Measurements from ENCODE around the gene MAD1L1. TPM values are rescaled to one million over a fixed set of nuclear protein-coding genes. Genes with fewer than 3 reads are reported as not detected.

The MAD1L1 gene
- total and polyA plus RNA-seq, 10 donors = 47.3 to 118 (median 68.2) TPM

GRCh38 chr7:1914321-1914720 lies 318.4 kb downstream of the MAD1L1 start:
- 76 to 89% (median 79%) methylated on average over 21 of the region's 21 CpGs for WGBS, 5 donors
- no peak overlapping the region for H3K4me3 ChIP-seq
- intact Hi-C loops (cut with DNase I; ENCODE audit: low total_unique reads) = no loop called here
- H3K36me3 ChIP-seq = peaks cover 0 to 64% (median under 1%) of the 10 kb centered on the region in 6 donors
- H3K9me3 ChIP-seq = no peaks in the 10 kb centered on the region
- DNase-seq = peak; percentile 50
- H3K4me1 ChIP-seq = peaks cover 2 to 90% (median 34%) of the 10 kb centered on the region in 6 donors
- TF ChIP-seq POLR2AphosphoS5 (IDR thresholded peaks at IDR 0.05) (peak; percentile 5 to 36 (median 19)), POLR2A (IDR thresholded peaks at IDR 0.05) (no peak)
- TF ChIP-seq, protein P1, sequence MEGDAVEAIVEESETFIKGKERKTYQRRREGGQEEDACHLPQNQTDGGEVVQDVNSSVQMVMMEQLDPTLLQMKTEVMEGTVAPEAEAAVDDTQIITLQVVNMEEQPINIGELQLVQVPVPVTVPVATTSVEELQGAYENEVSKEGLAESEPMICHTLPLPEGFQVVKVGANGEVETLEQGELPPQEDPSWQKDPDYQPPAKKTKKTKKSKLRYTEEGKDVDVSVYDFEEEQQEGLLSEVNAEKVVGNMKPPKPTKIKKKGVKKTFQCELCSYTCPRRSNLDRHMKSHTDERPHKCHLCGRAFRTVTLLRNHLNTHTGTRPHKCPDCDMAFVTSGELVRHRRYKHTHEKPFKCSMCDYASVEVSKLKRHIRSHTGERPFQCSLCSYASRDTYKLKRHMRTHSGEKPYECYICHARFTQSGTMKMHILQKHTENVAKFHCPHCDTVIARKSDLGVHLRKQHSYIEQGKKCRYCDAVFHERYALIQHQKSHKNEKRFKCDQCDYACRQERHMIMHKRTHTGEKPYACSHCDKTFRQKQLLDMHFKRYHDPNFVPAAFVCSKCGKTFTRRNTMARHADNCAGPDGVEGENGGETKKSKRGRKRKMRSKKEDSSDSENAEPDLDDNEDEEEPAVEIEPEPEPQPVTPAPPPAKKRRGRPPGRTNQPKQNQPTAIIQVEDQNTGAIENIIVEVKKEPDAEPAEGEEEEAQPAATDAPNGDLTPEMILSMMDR (IDR thresholded peaks at IDR 0.05 in 8 of 11, conservative IDR thresholded peaks at IDR 0.05 in 3 of 11) = no peak
- H3K27ac ChIP-seq = no peak overlapping the region
- no peaks in the 10 kb centered on the region for H3K27me3 ChIP-seq (replicated peaks in 1 of 7)

- Histone ChIP-seq H3K4me1 (peaks cover 0 to 85% (median 30%) of the 10 kb centered on the region in 6 donors), H3K36me3 (peaks cover 0 to 71% (median 2%) of the 10 kb centered on the region in 6 donors), H3K27ac (peak overlapping the region in 1 of 8 donors; percentile 7), H3K9me3 (no peaks in the 10 kb centered on the region), H3K4me3 (no peak overlapping the region), H3K27me3 (replicated peaks in 1 of 7) (no peaks in the 10 kb centered on the region)
- peak; percentile 68 for DNase-seq
- 83 to 94% (median 91%) methylated on average over 8 to 25 of the region's 25 CpGs for WGBS, 5 donors
- intact Hi-C loops (cut with DNase I; ENCODE audit: low total_unique reads) = no loop called here
- peak in 1 of 3 donors; percentile 19 for TF ChIP-seq POLR2AphosphoS5 (IDR thresholded peaks at IDR 0.05)
- TF ChIP-seq POLR2A (IDR thresholded peaks at IDR 0.05) = no peak
- TF ChIP-seq, protein P1 (IDR thresholded peaks at IDR 0.05 in 8 of 11, conservative IDR thresholded peaks at IDR 0.05 in 3 of 11) = no peak
These were observed 319.1 kb downstream of the MAD1L1 start for GRCh38 chr7:1913466-1914282.

GRCh38 chr7:1912593-1913465 lies 319.9 kb downstream of the MAD1L1 start:
- H3K36me3 ChIP-seq = peaks cover 0 to 79% (median 2%) of the 10 kb centered on the region in 6 donors
- H3K27me3 ChIP-seq (replicated peaks in 1 of 7) = no peaks in the 10 kb centered on the region
- intact Hi-C loops (cut with DNase I; ENCODE audit: low total_unique reads) = no loop called here
- TF ChIP-seq POLR2AphosphoS5 (IDR thresholded peaks at IDR 0.05) = peak in 2 of 3 donors; percentile 47 to 69
- TF ChIP-seq, protein P1 (IDR thresholded peaks at IDR 0.05 in 8 of 11, conservative IDR thresholded peaks at IDR 0.05 in 3 of 11) = peak in 1 of 11 experiments; percentile 9
- no peak for TF ChIP-seq POLR2A (IDR thresholded peaks at IDR 0.05)
- H3K4me3 ChIP-seq = no peak overlapping the region
- 74 to 83% (median 77%) methylated on average over 19 to 41 of the region's 41 CpGs for WGBS, 5 donors
- no peaks in the 10 kb centered on the region for H3K9me3 ChIP-seq
- H3K4me1 ChIP-seq = peaks cover 0 to 76% (median 26%) of the 10 kb centered on the region in 6 donors
- DNase-seq = no peak
- H3K27ac ChIP-seq = peak overlapping the region in 2 of 8 donors; percentile 7 to 13
